Hematopoietic multipotent progenitor cell treated with erythropoietin and hydrocortisone succinate and interleukin-3 and kit ligand, for 6 days (in vitro differentiated cells): Measurements from ENCODE around the gene LRRC28.
"Not testable (repeated sequence)": the region's sequence is repeated elsewhere in the genome, so short reads cannot be mapped to it uniquely, and the experiment has no call there.

Experiments used
- DNase-seq: peaks from one replicate; pipeline ENCODE4 v3.0.0-alpha.2; 2015

Gene LRRC28

DNA sequence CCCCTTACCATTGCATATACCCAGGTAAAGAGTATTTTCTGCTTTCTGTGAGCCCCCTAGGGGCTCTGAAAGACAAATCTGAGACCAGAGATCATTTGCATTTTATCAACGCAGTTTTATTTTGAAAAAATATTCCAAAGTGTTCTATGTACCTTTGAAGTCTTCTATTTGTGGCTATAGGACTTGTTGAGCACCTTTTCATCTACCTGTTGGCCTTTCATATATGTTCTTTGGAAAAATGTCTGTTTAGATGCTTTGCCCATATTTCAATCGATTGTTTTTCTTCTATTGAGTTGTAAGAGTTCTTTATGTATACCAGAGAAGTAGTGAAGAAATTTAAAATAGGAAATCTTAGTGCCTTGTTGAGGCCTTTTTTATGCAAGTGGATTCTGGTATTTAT is 94.0 kb downstream of the LRRC28 start:
- no peak for DNase-seq

DNA sequence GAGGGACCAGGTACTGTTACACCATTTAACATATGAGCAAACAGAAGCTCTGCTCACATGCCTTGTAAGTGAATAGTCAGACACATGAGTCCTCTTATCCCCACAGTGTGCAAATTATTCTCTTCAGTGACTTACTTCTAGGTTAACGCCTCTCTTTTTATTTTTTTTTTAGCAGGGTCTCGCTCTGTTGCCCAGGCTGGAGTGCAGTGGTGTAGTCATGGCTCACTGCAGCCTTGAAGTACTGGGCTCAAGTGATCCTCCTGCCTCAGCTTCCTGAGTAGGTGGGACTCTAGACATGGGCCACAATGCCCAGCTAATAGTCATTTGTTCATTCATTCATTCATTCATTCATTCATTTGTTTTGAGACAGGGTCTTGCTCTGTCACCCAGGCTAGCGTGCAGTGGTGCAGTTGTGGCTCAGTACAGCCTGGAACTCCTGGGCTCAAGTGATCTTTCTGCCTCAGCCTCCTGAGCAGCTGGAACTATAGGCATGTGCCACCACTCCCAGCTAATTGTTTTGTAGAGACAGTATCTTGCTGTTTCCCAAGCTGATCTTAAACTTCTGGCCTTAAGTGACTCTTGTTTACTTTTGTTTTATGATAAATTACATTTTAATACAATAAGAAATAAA is 94.7 kb downstream of the LRRC28 start:
- DNase-seq = no peak

DNA sequence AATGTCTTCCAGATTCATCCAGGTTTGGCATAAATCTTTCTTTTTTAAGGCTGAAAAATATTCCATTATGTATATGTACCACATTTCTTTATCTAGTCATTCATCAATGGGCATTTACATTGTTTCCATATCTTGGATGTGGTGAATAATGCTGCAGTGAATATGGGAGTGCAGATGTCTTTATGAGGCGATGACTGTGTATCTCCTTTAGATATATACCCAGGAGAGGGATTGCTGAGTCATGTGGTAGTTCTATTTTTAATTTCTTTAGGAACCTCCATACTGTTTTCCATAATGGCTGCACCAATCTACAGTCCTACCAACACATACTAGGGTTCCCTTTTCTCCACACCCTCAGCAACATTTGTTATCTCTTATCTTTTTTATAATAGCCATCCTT is 96.3 kb downstream of the LRRC28 start:
- DNase-seq = no peak

DNA sequence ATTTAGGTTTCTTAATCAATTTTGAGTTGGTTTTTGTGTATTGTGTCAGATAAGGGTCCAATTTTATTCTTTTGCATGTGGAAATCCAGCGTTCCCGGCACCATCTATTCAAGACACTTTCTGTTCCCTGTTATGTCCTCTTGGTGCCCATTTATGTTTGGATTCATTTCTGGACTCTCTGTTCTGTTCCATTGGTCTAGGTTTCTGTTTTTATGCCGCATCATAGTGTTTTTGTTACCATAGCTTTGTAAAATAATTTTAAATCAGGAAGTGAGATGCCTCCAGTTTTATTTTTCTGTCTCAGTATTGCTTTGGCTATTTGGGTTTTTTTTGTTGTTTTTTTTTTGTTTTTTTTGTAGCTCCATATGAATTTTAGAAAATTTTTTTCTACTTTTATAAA is 97.1 kb downstream of the LRRC28 start:
- no peak for DNase-seq

DNA sequence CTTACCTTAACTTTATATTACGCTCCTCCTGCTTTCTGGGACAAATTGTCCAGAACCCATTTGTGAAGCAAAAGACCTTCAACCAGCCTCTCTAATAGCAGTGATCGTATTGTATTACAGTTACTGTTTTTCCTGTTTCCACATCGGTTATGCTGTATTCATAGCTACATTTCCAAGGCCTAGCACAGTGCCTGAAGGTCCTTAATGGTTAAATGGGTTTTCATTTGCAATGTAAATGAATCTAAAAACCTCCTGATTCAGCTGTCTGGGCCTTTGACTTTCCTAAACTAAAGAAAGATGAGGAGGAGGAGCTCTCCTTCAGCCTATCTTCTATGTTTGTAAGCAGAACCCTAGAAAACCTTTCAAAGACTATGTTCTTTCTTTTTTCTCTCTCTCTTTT is 99.1 kb downstream of the LRRC28 start:
- no peak for DNase-seq

DNA sequence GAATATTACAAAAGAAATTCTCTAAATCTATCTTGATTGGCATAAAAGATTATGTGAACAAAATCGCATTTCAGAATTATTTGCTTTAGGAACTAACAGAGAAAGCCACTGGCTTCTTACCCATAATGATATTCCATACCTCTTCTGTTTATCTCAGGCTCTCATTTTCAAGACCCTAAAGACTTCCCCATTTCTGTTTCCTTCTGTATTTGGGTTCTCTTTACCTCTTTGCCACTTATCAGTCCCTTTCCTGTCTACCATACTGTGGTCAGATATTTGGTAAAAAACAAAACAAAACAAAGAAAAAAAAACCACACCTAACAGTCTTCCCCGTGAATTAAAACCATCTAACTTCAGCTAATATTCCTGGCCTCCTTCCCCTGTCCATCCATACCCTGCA is 108.5 kb downstream of the LRRC28 start:
- peak; percentile 46 for DNase-seq

DNA sequence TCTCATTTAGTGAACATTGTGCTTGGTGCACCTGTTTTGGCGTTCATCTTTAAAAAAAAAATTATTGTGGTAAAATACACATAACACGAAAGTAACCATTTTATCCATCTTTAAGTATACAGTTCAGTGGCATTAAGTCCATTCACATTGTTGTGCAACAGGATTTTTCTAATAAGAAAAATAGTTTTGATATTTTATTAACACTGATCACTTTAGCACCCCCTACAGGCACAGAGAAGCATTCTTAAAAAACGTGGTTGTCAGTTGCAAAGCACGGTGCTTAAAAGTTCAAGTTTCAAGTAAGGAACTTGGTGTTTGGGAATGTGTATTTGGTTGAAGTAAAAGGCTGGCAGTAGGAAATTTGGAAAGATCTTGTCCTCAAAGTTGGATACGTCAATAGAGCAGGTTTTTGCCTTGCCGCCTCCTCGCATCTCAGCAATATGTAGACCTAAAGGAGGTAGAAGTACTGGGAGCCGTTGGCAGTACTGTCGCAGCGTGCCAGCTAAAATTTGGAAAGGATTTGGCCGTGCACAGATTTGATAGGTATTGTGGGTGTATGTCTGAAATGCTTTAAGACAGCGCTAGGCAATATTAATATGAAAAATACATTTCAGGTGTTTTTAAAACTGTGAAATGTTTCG is 110.4 kb downstream of the LRRC28 start:
- DNase-seq = peak; percentile 23

DNA sequence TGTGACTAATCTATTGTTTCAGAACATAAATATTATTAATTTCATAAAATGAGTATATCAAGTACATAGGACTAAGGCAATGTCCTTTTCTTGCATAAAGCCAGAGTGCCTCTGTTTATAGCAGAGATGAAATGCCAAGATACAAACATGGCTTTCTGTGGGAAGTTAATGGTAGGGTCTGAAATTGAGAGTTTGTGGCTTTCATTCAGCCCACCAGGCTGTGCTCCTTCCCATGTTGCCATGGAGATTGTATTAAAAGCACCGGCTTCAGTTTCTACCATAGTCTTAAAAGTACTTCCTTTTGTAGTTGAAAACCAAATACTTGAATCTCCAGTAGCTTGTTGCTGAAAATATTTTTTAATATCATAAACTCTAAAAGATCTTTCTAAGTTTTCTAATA is 114.0 kb downstream of the LRRC28 start:
- peak; percentile 14 for DNase-seq

DNA sequence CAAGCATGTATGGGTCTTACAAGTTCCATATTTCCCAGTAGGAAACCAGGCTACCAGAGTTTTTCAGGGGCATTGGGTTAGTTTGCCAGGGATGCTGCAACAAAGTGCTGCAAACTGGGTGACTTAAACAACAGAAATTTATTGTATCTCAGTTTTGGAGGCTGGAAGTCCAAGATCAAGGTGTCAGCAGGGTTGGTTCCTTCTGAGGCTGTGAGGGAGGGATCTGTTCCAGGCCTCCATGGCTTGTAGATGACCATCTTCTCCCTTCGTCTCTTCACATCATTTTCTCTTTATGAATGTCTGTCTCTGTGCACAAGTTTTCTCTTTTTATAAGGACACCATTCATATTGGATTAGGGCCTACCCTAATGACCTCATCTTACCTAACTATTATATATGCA is 114.7 kb downstream of the LRRC28 start:
- no peak for DNase-seq

DNA sequence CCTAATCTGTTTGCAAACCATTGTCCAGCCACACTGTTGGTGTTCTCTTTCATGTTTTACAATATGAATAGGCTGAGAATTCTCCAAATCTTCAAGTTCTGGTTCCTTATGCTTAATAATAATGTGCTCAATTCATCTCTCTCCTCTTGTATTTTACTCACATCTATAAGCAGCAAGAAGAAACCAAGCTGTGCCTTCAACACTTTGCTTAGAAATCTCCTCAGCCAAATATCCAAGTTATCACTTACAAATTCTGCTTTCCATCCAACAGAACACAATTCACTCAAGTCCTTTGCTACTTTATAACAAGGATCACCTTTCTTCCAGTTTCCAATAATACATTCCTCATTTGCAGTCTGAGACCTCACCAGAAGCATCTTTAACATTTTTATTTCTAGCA is 117.5 kb downstream of the LRRC28 start:
- DNase-seq = no peak

DNA sequence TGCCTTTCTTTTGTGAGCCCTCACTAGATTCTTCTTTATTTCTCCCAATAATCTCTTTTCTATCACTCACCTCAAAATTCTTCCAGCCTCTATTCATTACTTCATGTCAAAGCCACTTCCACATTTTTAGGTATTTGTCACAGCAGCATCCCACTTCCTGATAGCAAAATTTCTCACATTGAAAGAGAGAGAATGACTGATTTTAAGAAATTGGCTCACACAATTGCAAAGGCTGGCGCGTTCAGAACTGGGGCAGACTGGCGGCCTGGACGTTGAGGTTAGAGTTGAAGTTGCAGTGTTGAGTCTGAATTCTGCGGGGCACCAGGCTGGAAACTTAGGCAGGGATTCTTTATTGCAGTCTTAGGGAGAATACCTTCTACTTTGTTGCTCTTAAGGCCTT is 117.9 kb downstream of the LRRC28 start:
- DNase-seq = no peak

DNA sequence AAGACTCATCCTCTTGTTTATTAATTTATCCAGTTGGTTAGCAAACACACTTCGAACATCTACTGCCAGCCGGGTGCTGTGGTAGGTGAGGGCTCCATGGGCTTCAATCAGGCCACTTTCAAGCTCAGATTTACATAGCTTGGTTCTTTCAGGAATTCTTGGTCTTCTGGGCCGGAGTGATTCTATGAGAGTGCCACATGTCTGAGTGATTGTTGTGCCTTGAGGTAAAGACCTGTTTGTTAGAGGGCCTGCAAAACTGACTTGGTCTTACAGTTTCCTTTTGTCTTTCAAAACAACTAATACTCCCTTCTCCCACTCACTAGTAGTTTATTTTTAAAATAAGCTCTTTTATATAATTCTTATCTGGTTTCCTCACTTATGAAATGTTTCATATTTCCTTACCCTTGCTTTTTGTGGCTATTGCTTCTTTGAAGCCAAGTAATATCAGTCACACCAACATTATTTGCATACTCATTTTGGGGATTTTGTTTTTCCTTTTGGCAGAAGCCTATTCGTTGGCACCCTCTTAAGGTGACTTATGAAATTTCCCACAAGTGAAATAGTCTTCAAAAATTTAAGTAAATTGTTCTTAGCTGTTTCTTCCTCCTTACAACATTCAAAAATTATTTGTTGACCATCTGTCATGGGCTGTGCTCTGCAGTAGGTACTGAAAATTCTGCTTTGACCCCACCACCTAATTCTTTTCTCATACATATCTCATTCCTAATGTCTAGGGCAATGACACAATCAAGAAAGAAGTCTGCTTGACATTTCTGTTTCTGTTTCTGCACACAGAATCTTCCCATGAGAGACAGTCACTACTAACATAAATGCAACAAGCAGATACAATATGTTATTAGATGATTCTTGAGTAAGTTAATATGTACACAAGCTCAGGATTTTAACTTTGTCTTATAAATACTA is 120.2 kb downstream of the LRRC28 start:
- peak; percentile 27 for DNase-seq

DNA sequence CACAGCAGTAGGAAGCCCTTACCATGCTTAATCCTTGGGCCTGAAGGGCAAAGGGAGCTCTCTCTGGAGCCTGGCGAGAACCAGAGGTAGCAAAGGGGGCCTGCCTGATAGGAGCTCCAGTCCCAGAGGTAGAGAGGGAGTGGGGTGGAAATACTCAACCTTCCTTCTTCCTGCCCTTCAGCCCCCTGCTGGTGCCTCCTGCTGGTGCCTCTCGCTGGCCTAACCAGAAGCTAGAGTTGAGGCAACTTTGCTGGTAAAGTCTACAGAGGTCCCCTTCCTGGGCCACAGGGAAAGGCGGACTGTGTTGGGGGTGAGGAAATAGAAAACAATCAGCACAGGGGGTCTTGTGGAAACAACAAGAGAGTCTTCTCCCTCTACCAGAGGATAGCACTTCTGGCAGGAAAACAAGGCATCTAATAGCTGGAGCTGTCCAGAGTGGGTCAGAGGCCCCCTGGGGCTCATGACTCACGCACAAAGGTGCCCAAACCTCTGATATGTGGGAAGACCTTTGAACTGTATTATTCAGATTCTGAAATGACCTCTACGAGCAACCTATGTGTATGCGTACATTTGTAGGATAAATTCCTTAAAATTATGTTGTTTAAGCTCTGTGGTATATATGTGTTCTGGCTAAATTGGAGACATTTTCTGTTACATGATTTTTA is 133.9 kb downstream of the LRRC28 start:
- DNase-seq = no peak

DNA sequence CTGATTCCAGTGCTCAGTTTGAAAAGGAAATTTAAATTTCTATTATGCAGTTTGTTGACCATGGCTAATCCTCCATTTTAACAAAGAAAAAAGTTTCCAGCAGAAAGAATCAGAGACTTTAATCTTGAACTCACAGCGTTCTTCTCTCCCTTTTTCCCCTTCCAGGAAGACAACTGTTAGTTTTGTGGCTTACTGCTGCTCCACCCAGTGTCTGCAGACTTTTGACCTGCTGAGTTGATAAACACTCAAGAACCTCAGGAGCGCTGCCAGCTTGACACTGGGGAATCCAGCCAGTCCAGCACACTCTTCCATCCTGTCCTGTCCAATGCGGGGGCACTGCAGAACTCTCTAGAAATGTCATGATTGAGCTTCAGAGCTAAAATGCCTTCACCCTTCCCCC is 134.6 kb downstream of the LRRC28 start:
- peak; percentile 87 for DNase-seq

DNA sequence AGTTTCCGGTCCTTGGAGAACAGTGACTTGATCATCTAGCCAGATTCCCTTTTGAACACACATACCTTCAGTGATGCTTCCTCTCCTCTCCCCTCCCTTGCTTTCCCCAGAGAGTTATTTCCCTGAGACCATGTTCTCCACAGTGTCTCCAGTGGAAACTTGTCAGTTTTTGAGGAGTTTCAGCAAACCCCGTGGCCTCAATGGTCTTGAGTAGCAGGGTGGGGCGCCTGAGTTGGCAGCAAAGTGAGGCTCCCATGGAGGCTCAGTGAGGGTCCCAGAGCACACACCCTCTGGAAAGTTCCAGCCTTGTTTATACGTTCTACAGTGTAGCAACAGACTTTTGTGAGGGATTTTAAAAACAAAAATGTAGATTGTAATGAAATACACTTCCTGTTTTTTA is 135.1 kb downstream of the LRRC28 start:
- DNase-seq = peak; percentile 7

DNA sequence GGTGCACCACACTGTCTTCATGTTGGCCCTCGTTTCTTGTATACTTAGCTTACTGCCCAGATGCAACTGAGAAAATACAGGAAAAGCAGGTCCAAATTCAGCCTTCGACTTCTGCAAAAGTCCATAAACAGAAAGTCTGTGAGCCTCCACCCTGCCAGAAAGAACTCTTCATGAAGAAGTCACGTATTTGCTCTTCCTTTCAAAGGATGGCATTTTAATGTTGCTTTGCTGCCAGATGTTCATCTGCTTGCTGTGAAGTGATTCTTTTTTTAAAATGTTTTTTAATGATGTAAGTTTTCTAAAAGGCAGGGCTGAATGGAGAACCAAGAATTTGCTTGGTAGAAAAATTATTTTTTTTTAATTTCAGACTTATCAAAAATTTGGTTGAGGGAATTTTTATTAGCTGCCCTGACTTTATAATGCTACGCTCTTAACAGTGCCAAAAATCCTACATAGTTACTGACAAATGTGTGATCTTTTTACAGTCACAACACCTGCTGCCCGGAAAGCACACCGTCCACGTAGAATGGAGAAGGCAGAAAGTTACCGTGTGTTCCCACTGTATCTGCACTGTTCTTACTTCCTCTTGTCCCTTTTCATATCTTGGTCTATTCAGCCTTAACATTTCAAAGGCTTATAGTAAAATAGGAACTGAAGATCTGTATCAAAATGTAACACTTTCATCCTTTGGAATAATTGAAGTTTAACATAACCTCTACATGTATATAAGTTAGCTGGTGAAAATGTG is 136.3 kb downstream of the LRRC28 start:
- DNase-seq = peak; percentile 6

DNA sequence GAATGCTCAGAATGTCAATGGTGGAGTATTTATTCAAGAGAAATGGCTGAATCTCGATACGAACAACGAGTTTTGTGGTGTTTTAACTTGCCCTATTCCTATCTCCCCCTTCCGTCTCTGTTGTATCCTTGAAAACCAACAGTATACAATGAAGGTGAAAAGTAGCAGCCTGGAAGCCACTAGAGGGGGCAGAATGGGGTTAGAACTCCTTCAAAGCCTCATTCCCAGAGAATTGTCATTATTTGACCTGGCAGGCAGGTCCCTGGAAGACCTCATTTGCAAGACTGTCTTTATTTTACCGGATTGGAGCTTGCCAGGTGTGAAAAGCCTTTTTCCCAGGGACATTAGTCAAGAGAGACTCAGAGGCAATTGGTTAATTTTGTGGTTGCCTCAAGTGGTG is 139.4 kb downstream of the LRRC28 start:
- DNase-seq = no peak

DNA sequence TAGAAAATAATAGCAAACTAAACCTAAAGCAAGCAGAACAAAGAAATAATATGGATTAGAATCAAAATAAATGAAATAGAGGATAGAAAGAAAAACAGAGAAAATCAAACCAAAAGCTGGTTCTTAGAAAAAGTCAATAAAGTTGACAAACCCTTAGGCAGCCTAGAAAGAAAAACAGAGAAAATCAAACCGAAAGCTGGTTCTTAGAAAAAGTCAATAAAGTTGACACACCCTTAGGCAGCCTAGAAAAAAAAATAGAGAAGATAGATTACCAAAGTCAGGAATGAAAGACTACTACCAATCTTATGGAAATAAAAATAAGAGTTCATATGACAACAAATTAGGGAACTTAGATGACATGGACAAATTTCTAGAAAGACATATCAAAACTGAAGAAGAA is 142.4 kb downstream of the LRRC28 start:
- DNase-seq = no peak

DNA sequence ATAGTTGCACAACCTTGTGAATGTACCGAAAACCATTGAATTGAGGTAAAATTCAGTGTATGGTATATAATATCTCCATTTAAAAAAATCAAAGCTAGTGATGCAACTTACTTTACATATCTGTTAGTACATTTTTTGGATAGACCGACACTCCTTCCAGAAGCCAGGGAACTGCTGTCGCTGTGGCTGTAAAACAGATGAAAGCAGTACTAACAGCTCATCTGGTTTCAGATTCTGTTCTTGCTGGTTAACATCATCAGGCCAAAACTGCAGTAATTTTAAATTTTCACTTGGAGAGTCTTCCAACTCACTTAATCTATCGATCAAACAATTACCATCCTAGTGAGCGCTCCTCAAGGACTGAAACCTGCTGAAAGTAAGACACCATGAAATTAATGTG is 145.1 kb downstream of the LRRC28 start:
- no peak for DNase-seq

DNA sequence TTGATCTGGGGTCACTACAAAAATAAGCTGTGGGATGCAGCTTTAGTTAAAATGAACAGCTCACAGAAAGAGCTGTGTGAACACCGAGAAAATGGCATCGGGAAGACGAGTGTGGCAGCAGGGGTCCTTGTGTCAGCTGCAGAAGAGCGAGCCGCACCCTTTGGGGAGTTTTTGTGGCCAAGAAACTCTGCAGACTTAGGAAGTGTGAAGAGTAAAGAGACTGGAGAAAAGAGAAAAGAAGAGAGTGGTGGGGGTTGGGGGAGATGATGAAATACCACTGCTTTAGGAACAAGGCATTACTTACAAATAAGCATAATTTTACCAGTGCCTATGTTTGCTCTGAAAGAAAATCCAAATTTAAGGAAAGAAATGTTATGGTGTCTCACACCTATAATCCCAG is 147.8 kb downstream of the LRRC28 start:
- DNase-seq = no peak

DNA sequence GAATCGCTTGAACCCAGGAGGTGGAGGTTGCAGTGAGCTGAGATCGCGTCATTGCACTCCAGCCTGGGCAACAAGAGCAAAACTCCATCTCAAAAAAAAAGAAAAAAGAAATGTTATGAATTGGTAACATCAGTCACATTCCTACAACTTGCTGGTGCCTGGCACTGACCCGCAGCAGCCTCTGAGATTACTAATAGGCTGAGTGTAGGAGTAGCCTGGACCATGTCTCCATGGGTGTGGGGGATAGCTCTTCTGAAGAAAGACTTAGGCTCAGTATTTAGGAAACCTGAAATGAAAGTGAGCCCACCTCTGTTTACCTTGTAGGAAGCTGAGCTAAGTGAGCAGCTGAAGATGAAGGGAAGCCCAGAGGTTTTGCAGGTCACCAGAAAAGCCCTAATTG is 148.3 kb downstream of the LRRC28 start:
- no peak for DNase-seq

DNA sequence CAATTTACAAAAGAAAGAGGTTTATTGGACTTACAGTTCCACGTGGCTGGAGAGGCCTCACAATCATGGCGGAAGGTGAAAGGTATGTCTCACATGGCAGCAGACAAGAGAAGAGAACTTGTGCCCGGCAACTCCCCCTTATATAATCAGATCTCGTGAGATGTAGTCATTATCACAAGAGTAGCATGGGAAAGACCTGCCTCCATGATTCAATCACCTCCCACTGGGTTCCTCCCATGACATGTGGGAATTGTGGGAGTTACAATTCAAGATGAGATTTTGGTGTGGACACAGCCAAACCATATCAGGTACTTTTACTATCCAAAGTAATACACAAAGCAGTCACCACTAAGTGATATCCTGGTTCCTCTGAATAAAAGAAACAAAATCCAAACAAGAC is 149.9 kb downstream of the LRRC28 start:
- DNase-seq = not testable (repeated sequence)
